ENCODE results near the gene MAP3K20. TPM values are rescaled to one million over a fixed set of nuclear protein-coding genes. Genes with fewer than 3 reads are reported as not detected.
"Not testable (repeated sequence)": the region's sequence is repeated elsewhere in the genome, so short reads cannot be mapped to it uniquely, and the experiment has no call there.

The MAP3K20 gene
- total RNA-seq, 2 experiments from 2014 or later = 6.5 to 7.0 TPM

DNA sequence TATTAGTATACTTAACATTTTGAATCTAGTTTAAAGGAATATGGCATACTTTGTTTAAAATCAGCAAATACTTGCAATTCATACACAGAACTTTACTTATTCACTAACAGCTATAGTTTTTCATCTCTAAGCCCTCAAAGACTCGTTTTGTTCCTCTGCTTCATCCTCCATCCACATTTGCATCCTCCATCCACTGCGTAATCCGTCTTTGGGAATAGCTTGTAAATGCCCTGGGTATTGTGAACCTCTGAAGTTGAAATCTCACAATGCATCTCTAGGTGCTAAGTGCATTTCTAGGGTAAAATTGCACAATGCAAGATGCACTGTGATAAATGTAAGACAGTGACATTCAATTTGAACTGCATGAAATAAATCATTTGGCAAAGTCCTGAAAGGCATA, 163.2 kb downstream of the MAP3K20 start:
- peaks cover 5% of the 10 kb centered on the region for H3K4me1 Mint-ChIP-seq (ENCODE audit: low read depth)
- ChIA-PET POLR2A (interaction anchor here (0.7 kb wide), 1 partner anchor 48 kb away, joined by 3 read pairs; no protein-coding TSS in a partner anchor), CTCF (interaction anchor here (0.7 kb wide), 1 partner anchor 41 kb away, joined by 3 read pairs; no protein-coding TSS in a partner anchor)
- no peak overlapping the region for H3K4me3 Mint-ChIP-seq
- H3K27me3 Mint-ChIP-seq = peaks cover 7% of the 10 kb centered on the region
- no peaks in the 10 kb centered on the region for H3K36me3 Mint-ChIP-seq
- intact Hi-C loops (cut with micrococcal nuclease) = loop anchor here (2.0 to 10.0 kb wide), 2 partner anchors 50 to 116 kb away; partner anchors contain the start of gene CDCA7
- H3K27ac Mint-ChIP-seq = no peak overlapping the region
- H3K9me3 Mint-ChIP-seq = no peaks in the 10 kb centered on the region
- no peak for DNase-seq

DNA sequence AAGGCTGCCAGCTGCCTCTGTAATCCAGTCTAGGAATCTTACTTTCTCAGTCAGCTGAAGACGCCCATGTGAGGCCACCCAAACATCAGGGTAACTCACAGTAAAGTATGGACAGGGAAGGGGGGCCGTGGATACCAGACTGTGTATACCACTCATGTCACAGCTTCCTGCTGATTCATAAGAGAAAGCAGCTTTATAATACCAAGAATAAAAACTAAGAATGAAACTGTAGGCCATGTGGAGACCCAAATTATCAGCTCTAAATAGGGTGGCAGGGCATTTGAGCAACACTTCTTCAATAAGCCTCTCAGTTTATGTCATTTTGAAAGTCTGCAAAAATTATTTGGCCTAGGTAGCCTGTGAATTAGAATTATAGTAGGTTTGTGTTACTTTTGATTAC, 164.0 kb downstream of the MAP3K20 start:
- Mint-ChIP-seq H3K4me3 (no peak overlapping the region), H3K27ac (no peak overlapping the region), H3K27me3 (peaks cover 9% of the 10 kb centered on the region), H3K9me3 (no peaks in the 10 kb centered on the region), H3K4me1 (ENCODE audit: low read depth) (peaks cover 5% of the 10 kb centered on the region), H3K36me3 (no peaks in the 10 kb centered on the region)
- ChIA-PET POLR2A (interaction anchor here (0.7 to 1.0 kb wide), 2 partner anchors 41 to 47 kb away, joined by 3 read pairs; no protein-coding TSS in a partner anchor), CTCF (interaction anchor here (0.7 to 1.4 kb wide), 2 partner anchors 30 to 40 kb away, joined by 3 read pairs; no protein-coding TSS in a partner anchor)
- intact Hi-C loops (cut with micrococcal nuclease) = loop anchor here (2.0 to 10.0 kb wide), 2 partner anchors 49 to 115 kb away; partner anchors contain the start of gene CDCA7
- peak; percentile 57 for DNase-seq

GRCh38 chr2:173240083-173240482, 164.4 kb downstream of the MAP3K20 start:
- Mint-ChIP-seq H3K4me1 (ENCODE audit: low read depth) (peaks cover 5% of the 10 kb centered on the region), H3K27me3 (peaks cover 11% of the 10 kb centered on the region), H3K27ac (no peak overlapping the region), H3K36me3 (no peaks in the 10 kb centered on the region), H3K9me3 (no peaks in the 10 kb centered on the region), H3K4me3 (no peak overlapping the region)
- CTCF ChIA-PET = interaction anchor here (1.4 kb wide), 1 partner anchor 30 kb away, joined by 3 read pairs; no protein-coding TSS in a partner anchor
- DNase-seq = no peak
- intact Hi-C loops (cut with micrococcal nuclease) = no loop called here
- POLR2A ChIA-PET = interaction anchor here (1.0 kb wide), 1 partner anchor 41 kb away, joined by 3 read pairs; no protein-coding TSS in a partner anchor

DNA sequence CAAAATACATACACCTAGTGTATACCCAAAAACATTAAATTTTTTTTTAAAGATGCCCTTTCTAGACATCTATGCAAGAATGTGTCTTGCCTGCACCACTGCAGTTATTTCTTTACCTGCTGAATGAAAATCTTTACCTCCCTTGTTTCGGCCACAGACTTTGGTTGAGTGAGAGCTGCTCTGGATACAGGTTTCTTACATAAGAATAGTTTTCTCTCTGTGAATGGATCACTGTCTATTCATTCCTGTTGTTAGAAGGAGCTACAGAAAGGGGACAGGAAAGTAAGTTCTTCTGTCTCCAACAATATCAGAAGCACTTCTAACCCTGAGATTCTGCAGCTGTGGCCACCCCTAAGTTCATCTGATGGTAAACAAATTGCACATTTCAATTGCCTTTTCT, 166.0 kb downstream of the MAP3K20 start:
- Mint-ChIP-seq H3K9me3 (no peaks in the 10 kb centered on the region), H3K36me3 (no peaks in the 10 kb centered on the region), H3K27ac (no peak overlapping the region), H3K4me3 (no peak overlapping the region), H3K4me1 (ENCODE audit: low read depth) (peaks cover 5% of the 10 kb centered on the region), H3K27me3 (peaks cover 11% of the 10 kb centered on the region)
- intact Hi-C loops (cut with micrococcal nuclease) = no loop called here
- no peak for DNase-seq
- CTCF ChIA-PET = interaction anchor here (0.9 to 1.3 kb wide), 3 partner anchors 28 to 215 kb away, joined by 3 to 4 read pairs (median 4); no protein-coding TSS in a partner anchor
- POLR2A ChIA-PET = interaction anchor here (0.7 kb wide), 1 partner anchor 120 kb away, joined by 3 read pairs; no protein-coding TSS in a partner anchor

DNA sequence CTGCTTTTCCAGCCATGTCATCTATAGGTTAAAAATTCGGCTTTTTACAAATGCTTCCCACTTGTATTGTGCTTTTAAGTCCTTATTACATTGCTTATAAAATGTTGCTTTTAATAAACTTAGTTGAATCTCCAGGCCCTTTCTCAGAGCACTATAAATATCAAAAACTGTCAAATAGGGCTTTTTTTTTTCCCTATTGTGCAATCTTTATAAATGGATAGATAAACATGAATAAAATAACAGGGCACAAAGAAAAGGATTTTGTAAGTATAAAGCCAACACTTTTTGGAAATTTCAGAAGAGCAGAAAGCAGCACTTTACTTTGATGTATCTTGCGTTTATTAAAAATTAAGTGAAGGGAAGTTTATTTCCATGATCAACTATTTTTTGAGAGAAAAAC, 171.5 kb downstream of the MAP3K20 start:
- Mint-ChIP-seq H3K36me3 (no peaks in the 10 kb centered on the region), H3K9me3 (no peaks in the 10 kb centered on the region), H3K4me1 (ENCODE audit: low read depth) (no peaks in the 10 kb centered on the region), H3K4me3 (no peak overlapping the region), H3K27me3 (peaks cover 10% of the 10 kb centered on the region), H3K27ac (no peak overlapping the region)
- ChIA-PET POLR2A (no interaction called here), CTCF (no interaction called here)
- intact Hi-C loops (cut with micrococcal nuclease) = no loop called here
- no peak for DNase-seq

GRCh38 chr2:173248381-173248780, 172.7 kb downstream of the MAP3K20 start:
- ChIA-PET POLR2A (no interaction called here), CTCF (no interaction called here)
- Mint-ChIP-seq H3K27me3 (peaks cover 15% of the 10 kb centered on the region), H3K27ac (no peak overlapping the region), H3K4me1 (ENCODE audit: low read depth) (no peaks in the 10 kb centered on the region), H3K9me3 (no peaks in the 10 kb centered on the region), H3K4me3 (no peak overlapping the region), H3K36me3 (no peaks in the 10 kb centered on the region)
- DNase-seq = no peak
- intact Hi-C loops (cut with micrococcal nuclease) = no loop called here

DNA sequence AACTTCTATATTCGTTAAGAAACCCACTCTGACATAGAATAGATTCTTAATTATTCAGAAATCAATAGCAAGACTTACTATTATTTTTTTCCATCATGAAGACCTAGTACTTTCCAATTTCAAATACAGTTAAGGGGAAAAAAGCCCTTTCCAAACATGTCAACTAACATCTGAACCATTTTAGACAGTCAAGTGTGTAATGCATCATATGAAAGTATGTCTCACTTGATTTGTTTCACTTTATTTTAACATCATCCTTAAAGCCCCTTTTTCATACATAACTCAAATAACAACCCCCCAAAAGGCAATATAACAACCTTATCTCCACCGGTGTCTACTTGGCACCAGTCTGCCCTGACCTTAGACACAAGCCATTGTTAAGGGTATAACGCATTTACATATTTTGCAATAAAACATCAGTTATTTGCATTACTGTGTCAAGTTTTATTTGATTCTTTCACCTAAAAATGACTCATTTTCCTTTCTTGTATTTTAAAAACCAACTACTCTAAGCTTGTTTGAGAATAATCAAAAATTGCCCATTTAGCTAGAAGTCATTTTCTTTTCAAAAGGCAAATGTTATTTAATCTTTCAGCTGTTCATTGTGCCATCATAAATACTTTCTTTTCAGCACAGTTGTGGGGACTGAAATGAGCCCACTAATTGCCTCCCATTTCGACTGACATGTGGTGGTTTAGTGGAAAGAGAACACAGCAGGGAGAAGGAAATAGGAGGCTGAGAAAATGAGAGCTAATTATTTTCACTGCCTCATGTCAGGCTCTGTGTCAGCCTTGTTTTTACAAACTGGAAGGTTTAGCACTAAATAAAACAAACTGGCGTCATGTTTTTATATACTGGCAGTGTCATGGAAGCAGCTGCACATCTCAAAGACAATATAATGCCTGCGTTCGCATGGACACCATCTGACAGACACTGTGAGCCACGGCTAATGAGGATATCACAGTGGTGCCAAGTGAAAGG, 174.3 kb downstream of the MAP3K20 start:
- intact Hi-C loops (cut with micrococcal nuclease) = no loop called here
- Mint-ChIP-seq H3K36me3 (no peaks in the 10 kb centered on the region), H3K27me3 (peaks cover 9% of the 10 kb centered on the region), H3K9me3 (no peaks in the 10 kb centered on the region), H3K4me1 (ENCODE audit: low read depth) (no peaks in the 10 kb centered on the region), H3K27ac (no peak overlapping the region), H3K4me3 (no peak overlapping the region)
- POLR2A ChIA-PET = no interaction called here
- CTCF ChIA-PET = no interaction called here
- no peak for DNase-seq

DNA sequence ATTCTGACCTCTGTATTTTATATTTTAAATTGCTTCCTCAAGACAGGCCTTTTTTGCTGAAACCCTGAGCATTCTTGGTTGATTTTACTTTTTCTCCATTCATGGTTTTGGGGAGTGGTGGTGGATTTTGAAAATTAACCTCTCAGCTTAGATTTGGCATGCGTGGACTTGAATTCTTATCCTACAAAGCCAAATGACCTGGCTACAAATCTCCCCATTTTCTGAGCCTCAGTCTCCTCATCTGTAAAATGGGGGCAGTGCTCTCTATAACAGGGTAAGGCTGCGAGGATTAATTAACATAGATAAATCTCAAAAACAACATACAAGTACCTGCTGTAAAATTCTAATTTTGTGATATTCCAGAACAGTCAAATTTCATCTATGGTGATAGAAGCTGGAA, 175.6 kb downstream of the MAP3K20 start:
- Mint-ChIP-seq H3K36me3 (no peaks in the 10 kb centered on the region), H3K9me3 (no peaks in the 10 kb centered on the region), H3K27ac (no peak overlapping the region), H3K27me3 (peaks cover 10% of the 10 kb centered on the region), H3K4me1 (ENCODE audit: low read depth) (no peaks in the 10 kb centered on the region), H3K4me3 (no peak overlapping the region)
- intact Hi-C loops (cut with micrococcal nuclease) = no loop called here
- DNase-seq = no peak
- ChIA-PET CTCF (no interaction called here), POLR2A (no interaction called here)

DNA sequence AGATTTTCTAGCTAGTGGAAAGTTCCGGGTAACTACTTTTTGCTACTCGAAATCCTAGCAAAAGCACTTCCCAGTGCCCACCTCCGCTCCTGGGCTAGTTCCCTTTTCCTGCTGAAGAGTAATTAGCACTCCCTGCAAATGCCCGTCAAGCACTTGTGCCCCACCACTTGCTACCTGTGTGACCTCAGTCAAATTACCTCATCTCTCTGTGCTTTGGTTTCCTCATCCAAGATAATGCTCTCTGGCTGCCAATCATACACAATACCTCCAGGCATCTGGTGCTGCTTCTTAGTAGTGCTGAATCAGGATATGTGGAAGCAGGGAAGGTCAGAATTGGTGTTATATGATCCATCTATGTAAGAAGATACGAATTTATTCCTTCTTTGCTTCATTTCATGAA, 176.9 kb downstream of the MAP3K20 start:
- intact Hi-C loops (cut with micrococcal nuclease) = no loop called here
- ChIA-PET POLR2A (no interaction called here), CTCF (no interaction called here)
- no peak for DNase-seq
- H3K36me3 Mint-ChIP-seq = no peaks in the 10 kb centered on the region
- H3K4me1 Mint-ChIP-seq (ENCODE audit: low read depth) = no peaks in the 10 kb centered on the region
- H3K9me3 Mint-ChIP-seq = no peaks in the 10 kb centered on the region
- H3K4me3 Mint-ChIP-seq = no peak overlapping the region
- peaks cover 10% of the 10 kb centered on the region for H3K27me3 Mint-ChIP-seq
- no peak overlapping the region for H3K27ac Mint-ChIP-seq

DNA sequence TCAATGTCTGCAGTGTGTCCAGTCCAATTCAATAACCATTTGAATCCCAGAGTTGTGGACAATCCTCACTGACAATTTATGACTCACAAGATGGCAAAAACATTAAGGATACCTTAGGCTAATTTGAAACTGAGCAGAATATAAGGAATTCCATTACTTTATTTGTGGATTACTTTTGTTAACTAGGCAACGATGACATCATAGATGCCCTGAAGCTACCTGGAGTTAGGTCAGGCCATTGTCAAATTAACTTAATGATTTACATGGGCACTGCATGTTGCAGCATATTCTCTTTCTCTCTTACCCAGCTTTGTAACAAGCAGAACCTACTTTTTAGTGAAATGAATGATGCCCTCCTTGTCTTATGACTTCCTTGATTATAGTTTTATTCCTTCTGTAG, 179.0 kb downstream of the MAP3K20 start:
- no peaks in the 10 kb centered on the region for H3K4me1 Mint-ChIP-seq (ENCODE audit: low read depth)
- POLR2A ChIA-PET = no interaction called here
- no peak overlapping the region for H3K4me3 Mint-ChIP-seq
- intact Hi-C loops (cut with micrococcal nuclease) = no loop called here
- H3K36me3 Mint-ChIP-seq = no peaks in the 10 kb centered on the region
- no peak for DNase-seq
- H3K9me3 Mint-ChIP-seq = no peaks in the 10 kb centered on the region
- no peak overlapping the region for H3K27ac Mint-ChIP-seq
- CTCF ChIA-PET = interaction anchor here (1.0 kb wide), 1 partner anchor 14 kb away, joined by 3 read pairs; no protein-coding TSS in a partner anchor
- H3K27me3 Mint-ChIP-seq = peaks cover 10% of the 10 kb centered on the region

- ChIA-PET POLR2A (no interaction called here), CTCF (no interaction called here)
- H3K9me3 Mint-ChIP-seq = no peaks in the 10 kb centered on the region
- no peaks in the 10 kb centered on the region for H3K36me3 Mint-ChIP-seq
- no peak overlapping the region for H3K4me3 Mint-ChIP-seq
- H3K27me3 Mint-ChIP-seq = peaks cover 5% of the 10 kb centered on the region
- no peak for DNase-seq
- no peaks in the 10 kb centered on the region for H3K4me1 Mint-ChIP-seq (ENCODE audit: low read depth)
- intact Hi-C loops (cut with micrococcal nuclease) = no loop called here
- H3K27ac Mint-ChIP-seq = no peak overlapping the region
Measured at GRCh38 chr2:173258701-173259100, 183.1 kb downstream of the MAP3K20 start.

- CTCF ChIA-PET; H3K36me3 Mint-ChIP-seq; H3K27ac Mint-ChIP-seq; POLR2A ChIA-PET; DNase-seq; H3K4me3 Mint-ChIP-seq; H3K9me3 Mint-ChIP-seq; H3K27me3 Mint-ChIP-seq; intact Hi-C loops (cut with micrococcal nuclease): not testable (repeated sequence)
- H3K4me1 Mint-ChIP-seq (ENCODE audit: low read depth) = peaks cover 12% of the 10 kb centered on the region
Measured at GRCh38 chr2:173262356-173262755, 186.7 kb downstream of the MAP3K20 start.

All from activated CD4-positive, alpha-beta memory T cell treated with anti-CD3 and anti-CD28 coated beads for 36 hours (primary cell).